Fibroblast of lung (primary cell): ENCODE results near the gene BCAR3. TPM values are rescaled to one million over a fixed set of nuclear protein-coding genes. Genes with fewer than 3 reads are reported as not detected.

Experiments used
- DNase-seq, 2 donors: peaks; one replicate each; pipeline versions ENCODE4 v3.0.0 to v3.0.0-alpha.2; 2010; ENCODE audit warnings: low read depth in 2 of 2
- H2AFZ ChIP-seq: 2 replicates; pipeline ENCODE4 v1.5.1; 2012; ENCODE audit warnings: low read length, control low read depth, inconsistent platforms
- H3K27ac ChIP-seq: 2 replicates; pipeline ENCODE4 v1.5.1; 2011; ENCODE audit warnings: low read length, control low read depth; ENCODE audit not compliant: insufficient read depth
- H3K27me3 ChIP-seq: 2 replicates; pipeline ENCODE4 v1.5.1; 2011; ENCODE audit warnings: mild to moderate bottlenecking, low read length; ENCODE audit not compliant: control insufficient read depth, insufficient read depth
- H3K36me3 ChIP-seq: 2 replicates; pipeline ENCODE4 v1.5.1; 2011; ENCODE audit warnings: low read length; ENCODE audit not compliant: control insufficient read depth, insufficient read depth
- H3K4me1 ChIP-seq: 2 replicates; pipeline ENCODE4 v1.5.1; 2011; ENCODE audit warnings: low read length; ENCODE audit not compliant: control insufficient read depth, insufficient read depth; ENCODE audit errors: extremely low read depth
- H3K4me2 ChIP-seq: 2 replicates; pipeline ENCODE4 v1.5.1; 2011; ENCODE audit warnings: low read length, control low read depth; ENCODE audit not compliant: insufficient read depth; ENCODE audit errors: extremely low read depth
- H3K4me3 ChIP-seq, 4 experiments: fragments of 200-600 bp in 1 of 4; sonication (generic) in 1 of 4; replicated peaks in 1 of 4; 2 replicates each; pipeline ENCODE4 v1.5.1; 2011 to 2016; ENCODE audit warnings: low read length in 4 of 4, low read depth in 3 of 4, mild to moderate bottlenecking in 3 of 4, control low read depth in 2 of 4, inconsistent platforms in 1 of 4, mixed read lengths in 1 of 4; ENCODE audit not compliant: insufficient read depth in 1 of 4; ENCODE audit errors: control extremely low read depth in 1 of 4
- H3K79me2 ChIP-seq: 2 replicates; pipeline ENCODE4 v1.5.1; 2012; ENCODE audit warnings: mild to moderate bottlenecking, low read length, inconsistent platforms; ENCODE audit not compliant: control insufficient read depth, insufficient read depth
- H3K9ac ChIP-seq: 2 replicates; pipeline ENCODE4 v1.5.1; 2011; ENCODE audit warnings: mild to moderate bottlenecking, low read length, control low read depth; ENCODE audit not compliant: insufficient read depth
- H3K9me3 ChIP-seq: 2 replicates; pipeline ENCODE4 v1.5.1; 2012; ENCODE audit warnings: low read depth, low read length; ENCODE audit not compliant: control insufficient read depth, insufficient read depth
- H4K20me1 ChIP-seq: 2 replicates; pipeline ENCODE4 v1.5.1; 2011; ENCODE audit warnings: low read length; ENCODE audit not compliant: control insufficient read depth, insufficient read depth; ENCODE audit errors: extremely low read depth
- EZH2 ChIP-seq: IDR thresholded peaks from 2 replicates; pipeline ENCODE4 v1.5.1; 2012; ENCODE audit warnings: low read length, control low read depth, mild to moderate bottlenecking; ENCODE audit errors: missing control alignments
- polyA plus RNA-seq, 2 donors: library from polyadenylated mRNA; depleted of rRNA in 1 of 2; stranded (reverse) in 1 of 2; unstranded in 1 of 2; fragments of >200 nt; gene quantifications; 2 replicates each; pipeline ENCODE4 v1.2.1, GENCODE V29; 2011 to 2012; ENCODE audit warnings: missing spikeins in 1 of 2
- total RNA-seq: library from RNA; depleted of rRNA; stranded (reverse); fragments of >200 nt; gene quantifications from 2 replicates; pipeline ENCODE4 v1.2.1, GENCODE V29; 2014
- TF ChIP-seq, protein P1 (sequence below), 2 donors: IDR thresholded peaks in 1 of 2; conservative IDR thresholded peaks in 1 of 2; 1 replicate in 1 of 2; 2 replicates in 1 of 2; pipeline ENCODE4 v1.5.1; 2011 to 2012; ENCODE audit warnings: low read length in 2 of 2, control low read depth in 1 of 2, inconsistent platforms in 1 of 2, low read depth in 1 of 2, mild to moderate bottlenecking in 1 of 2

BCAR3 gene
- total and polyA plus RNA-seq, 2 donors (not counting 1 experiment from before 2014, with no cell fraction given), result 12.6 to 35.2 TPM

DNA sequence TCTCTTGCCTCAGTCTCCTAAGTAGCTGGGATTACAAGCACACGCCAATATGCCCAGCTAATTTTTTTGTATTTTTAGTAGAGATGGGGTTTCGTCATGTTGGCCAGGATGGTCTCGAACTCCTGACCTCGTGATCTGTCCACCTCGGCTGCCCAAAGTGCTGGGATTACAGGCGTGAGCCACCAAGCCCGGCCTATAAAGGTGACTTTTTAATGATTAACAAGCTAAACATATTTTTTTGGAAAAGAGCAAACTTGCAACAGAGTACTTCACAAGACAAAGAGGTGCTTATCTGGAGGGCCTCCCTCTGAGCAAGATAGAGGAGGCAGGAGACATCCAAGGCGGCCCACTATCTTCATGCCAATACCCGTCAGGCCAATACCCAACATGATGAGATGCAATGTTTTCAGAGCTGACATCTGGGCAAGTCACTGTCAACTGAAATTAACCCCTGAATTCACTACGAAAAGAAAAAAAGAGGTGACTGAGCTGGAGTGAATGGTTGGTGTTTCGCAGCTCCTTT is 10.5 kb downstream of the BCAR3 start:
- no peak for TF ChIP-seq EZH2
- TF ChIP-seq, protein P1, sequence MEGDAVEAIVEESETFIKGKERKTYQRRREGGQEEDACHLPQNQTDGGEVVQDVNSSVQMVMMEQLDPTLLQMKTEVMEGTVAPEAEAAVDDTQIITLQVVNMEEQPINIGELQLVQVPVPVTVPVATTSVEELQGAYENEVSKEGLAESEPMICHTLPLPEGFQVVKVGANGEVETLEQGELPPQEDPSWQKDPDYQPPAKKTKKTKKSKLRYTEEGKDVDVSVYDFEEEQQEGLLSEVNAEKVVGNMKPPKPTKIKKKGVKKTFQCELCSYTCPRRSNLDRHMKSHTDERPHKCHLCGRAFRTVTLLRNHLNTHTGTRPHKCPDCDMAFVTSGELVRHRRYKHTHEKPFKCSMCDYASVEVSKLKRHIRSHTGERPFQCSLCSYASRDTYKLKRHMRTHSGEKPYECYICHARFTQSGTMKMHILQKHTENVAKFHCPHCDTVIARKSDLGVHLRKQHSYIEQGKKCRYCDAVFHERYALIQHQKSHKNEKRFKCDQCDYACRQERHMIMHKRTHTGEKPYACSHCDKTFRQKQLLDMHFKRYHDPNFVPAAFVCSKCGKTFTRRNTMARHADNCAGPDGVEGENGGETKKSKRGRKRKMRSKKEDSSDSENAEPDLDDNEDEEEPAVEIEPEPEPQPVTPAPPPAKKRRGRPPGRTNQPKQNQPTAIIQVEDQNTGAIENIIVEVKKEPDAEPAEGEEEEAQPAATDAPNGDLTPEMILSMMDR (conservative IDR thresholded peaks at IDR 0.05 in 1 of 2, IDR thresholded peaks at IDR 0.05 in 1 of 2; ENCODE audit: low read depth in 1 of 2, low read length in 2 of 2), result no peak
- Histone ChIP-seq H2AFZ (no peak overlapping the region), H3K4me2 (no peak overlapping the region), H3K27ac (no peak overlapping the region), H4K20me1 (no peaks in the 10 kb centered on the region), H3K9me3 (no peaks in the 10 kb centered on the region), H3K79me2 (peaks cover 89% of the 10 kb centered on the region), H3K4me3 (no peak overlapping the region), H3K9ac (no peak overlapping the region), H3K36me3 (peaks cover 12% of the 10 kb centered on the region), H3K27me3 (no peaks in the 10 kb centered on the region), H3K4me1 (peaks cover 40% of the 10 kb centered on the region)
- no peak for DNase-seq

DNA sequence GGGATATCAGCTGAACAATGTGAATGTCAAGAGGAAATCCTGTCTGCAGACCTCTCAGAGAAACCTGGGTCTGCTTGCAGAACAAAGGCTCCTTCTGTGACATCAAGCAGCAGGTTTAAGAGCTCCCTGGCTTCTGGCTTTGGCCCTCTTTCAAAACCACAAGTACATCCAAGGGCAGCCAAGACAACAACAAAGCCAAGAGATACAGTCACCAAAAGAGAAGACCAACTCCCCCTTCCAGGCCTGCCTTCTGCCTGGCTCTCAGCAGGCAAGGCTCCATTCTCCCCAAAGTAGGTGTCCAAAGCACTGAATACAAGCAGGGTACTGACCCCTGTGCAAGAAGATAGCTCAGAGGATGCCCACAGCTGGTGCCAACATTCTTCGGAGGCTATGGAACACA is 11.5 kb downstream of the BCAR3 start:
- no peaks in the 10 kb centered on the region for H3K9me3 ChIP-seq
- peaks cover 89% of the 10 kb centered on the region for H3K79me2 ChIP-seq
- no peak overlapping the region for H3K27ac ChIP-seq
- DNase-seq, result peak; percentile 74 to 96
- no peak overlapping the region for H2AFZ ChIP-seq
- peaks cover 12% of the 10 kb centered on the region for H3K36me3 ChIP-seq
- no peaks in the 10 kb centered on the region for H4K20me1 ChIP-seq
- no peaks in the 10 kb centered on the region for H3K27me3 ChIP-seq
- peaks cover 36% of the 10 kb centered on the region for H3K4me1 ChIP-seq
- no peak overlapping the region for H3K9ac ChIP-seq
- no peak for TF ChIP-seq EZH2
- TF ChIP-seq, protein P1 (conservative IDR thresholded peaks at IDR 0.05 in 1 of 2, IDR thresholded peaks at IDR 0.05 in 1 of 2; ENCODE audit: low read depth in 1 of 2, low read length in 2 of 2), result no peak
- no peak overlapping the region for H3K4me3 ChIP-seq
- peak overlapping the region; percentile 4 for H3K4me2 ChIP-seq

DNA sequence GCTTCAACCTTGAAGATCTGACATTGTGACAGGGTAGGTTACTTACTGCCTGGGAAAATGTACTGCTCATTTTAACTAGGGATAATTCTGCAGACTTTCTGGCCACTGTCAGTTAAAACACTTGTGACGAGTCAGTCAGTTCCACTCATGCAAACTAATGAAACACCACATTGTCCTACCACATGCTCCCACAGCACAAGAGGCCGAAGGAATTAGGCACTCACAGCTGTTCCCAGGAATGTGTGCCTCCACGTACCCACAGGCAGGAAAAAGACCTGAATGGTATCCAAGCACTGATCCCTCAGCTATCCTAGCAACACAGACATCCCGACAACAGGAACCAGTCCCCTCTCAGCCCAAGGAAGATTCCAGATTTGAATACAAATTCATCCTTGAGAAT is 12.3 kb downstream of the BCAR3 start:
- H4K20me1 ChIP-seq, result no peaks in the 10 kb centered on the region

More for the DNA sequence above, 12.3 kb downstream of the BCAR3 start:
- Histone ChIP-seq H3K9ac (no peak overlapping the region), H3K4me3 (no peak overlapping the region), H2AFZ (no peak overlapping the region), H3K79me2 (peaks cover 84% of the 10 kb centered on the region), H3K27ac (no peak overlapping the region), H3K36me3 (peaks cover 12% of the 10 kb centered on the region), H3K4me2 (peak overlapping the region; percentile 7), H3K9me3 (no peaks in the 10 kb centered on the region), H3K27me3 (no peaks in the 10 kb centered on the region), H3K4me1 (peaks cover 44% of the 10 kb centered on the region)
- peak in 1 of 2 donors; percentile 85 for DNase-seq
- TF ChIP-seq EZH2, result no peak
- TF ChIP-seq, protein P1 (conservative IDR thresholded peaks at IDR 0.05 in 1 of 2, IDR thresholded peaks at IDR 0.05 in 1 of 2; ENCODE audit: low read depth in 1 of 2, low read length in 2 of 2), result no peak
